Left lung (tissue), 10 donors: ENCODE results near the gene AP1M2. TPM values are rescaled to one million over a fixed set of nuclear protein-coding genes. Genes with fewer than 3 reads are reported as not detected.

Source experiments
- ATAC-seq: fragments of 200-7000 bp; cut with Tn5 transposase; one replicate; pipeline ENCODE4 v1.9.1; 2020; ENCODE audit warnings: moderate library complexity
- DNase-seq, 4 donors: peaks; one replicate each; pipeline ENCODE4 v3.0.0-alpha.2; 2013 to 2020
- H3K27ac ChIP-seq, 2 donors: fragments of 200-600 bp; sonication (generic) in 1 of 2; one replicate each; pipeline versions ENCODE4 v1.5.0 to v1.8.0; 2020 to 2021
- H3K27me3 ChIP-seq, 2 donors: fragments of 200-600 bp; sonication (generic) in 1 of 2; one replicate each; pipeline versions ENCODE4 v1.5.0 to v1.8.0; 2020 to 2021
- H3K36me3 ChIP-seq, 2 donors: fragments of 200-600 bp; sonication (generic) in 1 of 2; one replicate each; pipeline versions ENCODE4 v1.5.0 to v1.8.0; 2020 to 2021
- H3K4me1 ChIP-seq, 2 donors: fragments of 200-600 bp; one replicate each; pipeline ENCODE4 v1.8.0; 2021
- H3K4me3 ChIP-seq, 2 donors: fragments of 200-600 bp; sonication (generic) in 1 of 2; one replicate each; pipeline versions ENCODE4 v1.5.0 to v1.8.0; 2020 to 2021; ENCODE audit warnings: mild to moderate bottlenecking in 1 of 2
- H3K9me3 ChIP-seq, 2 donors: fragments of 200-600 bp; sonication (generic) in 1 of 2; one replicate each; pipeline versions ENCODE4 v1.5.0 to v1.8.0; 2020 to 2021
- intact Hi-C, 2 donors: fragments of 100-400 bp; cut with DNase I; formaldehyde crosslinking; loops; one replicate each; pipeline versions ENCODE4 v1.11.2 to v1.14.2; 2022
- microRNA-seq, 2 donors: library from miRNA; unstranded; fragments of <30 nt; microRNA quantifications; one replicate each; pipeline ENCODE4, GENCODE V29; 2019
- polyA plus RNA-seq, 6 donors: library from polyadenylated mRNA; unstranded; fragments of 120-200 nt; gene quantifications; one replicate each; pipeline ENCODE4 v1.2.1, GENCODE V29; 2013; ENCODE audit not compliant: insufficient read length in 6 of 6
- total RNA-seq, 2 donors: library from RNA; stranded (reverse); fragmentation: NEBNext Ultra II Directional; extraction: Animal tissue kit (Norgen Biotek cat#: 25700); gene quantifications; one replicate each; pipeline ENCODE4 v1.2.1, GENCODE V29; 2021
- TF ChIP-seq, protein P1 (sequence below), 2 donors: fragments of 200-600 bp; sonication (generic) in 1 of 2; IDR thresholded peaks; one replicate each; pipeline versions ENCODE4 v1.5.0 to v1.8.0; 2021; ENCODE audit warnings: antibody characterized with exemption in 2 of 2
- donor health status: DM: no; HTN: yes; CAD: no.
- donor health status: DM: no; HTN: no; CAD: no.

AP1M2 gene
- total and polyA plus RNA-seq, 8 donors: 31.6 to 65.2 (median 37.1) TPM

DNA sequence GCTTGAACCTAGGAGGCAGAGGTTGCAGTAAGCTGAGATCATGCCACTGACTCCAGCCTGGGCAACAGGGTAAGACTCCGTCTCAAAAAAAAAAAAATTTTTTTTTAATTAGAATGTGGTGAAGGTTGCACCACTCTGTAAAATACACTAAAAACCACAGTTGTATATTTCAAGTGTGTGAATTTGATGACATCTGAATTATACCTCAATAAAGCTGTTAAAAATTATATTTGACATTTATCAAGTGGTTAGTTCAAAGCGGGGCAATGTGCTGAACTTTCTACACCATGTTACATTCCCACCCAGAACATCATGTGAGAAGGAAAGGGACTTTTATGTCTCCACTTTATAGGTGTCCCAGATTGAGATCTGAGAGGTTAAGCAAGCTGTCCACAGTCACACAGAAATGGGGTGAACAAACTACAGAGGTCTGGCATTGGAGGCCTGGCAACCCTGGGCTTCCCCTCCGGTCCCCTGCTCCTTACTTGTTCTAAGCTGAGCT, 63.9 kb downstream of the AP1M2 start:
- Histone ChIP-seq H3K4me1 (peaks cover 0 to 6% of the 10 kb centered on the region in 2 donors), H3K4me3 (no peak overlapping the region), H3K27me3 (peaks cover 16 to 49% of the 10 kb centered on the region in 2 donors), H3K9me3 (no peaks in the 10 kb centered on the region), H3K27ac (no peak overlapping the region), H3K36me3 (no peaks in the 10 kb centered on the region)
- TF ChIP-seq, protein P1, sequence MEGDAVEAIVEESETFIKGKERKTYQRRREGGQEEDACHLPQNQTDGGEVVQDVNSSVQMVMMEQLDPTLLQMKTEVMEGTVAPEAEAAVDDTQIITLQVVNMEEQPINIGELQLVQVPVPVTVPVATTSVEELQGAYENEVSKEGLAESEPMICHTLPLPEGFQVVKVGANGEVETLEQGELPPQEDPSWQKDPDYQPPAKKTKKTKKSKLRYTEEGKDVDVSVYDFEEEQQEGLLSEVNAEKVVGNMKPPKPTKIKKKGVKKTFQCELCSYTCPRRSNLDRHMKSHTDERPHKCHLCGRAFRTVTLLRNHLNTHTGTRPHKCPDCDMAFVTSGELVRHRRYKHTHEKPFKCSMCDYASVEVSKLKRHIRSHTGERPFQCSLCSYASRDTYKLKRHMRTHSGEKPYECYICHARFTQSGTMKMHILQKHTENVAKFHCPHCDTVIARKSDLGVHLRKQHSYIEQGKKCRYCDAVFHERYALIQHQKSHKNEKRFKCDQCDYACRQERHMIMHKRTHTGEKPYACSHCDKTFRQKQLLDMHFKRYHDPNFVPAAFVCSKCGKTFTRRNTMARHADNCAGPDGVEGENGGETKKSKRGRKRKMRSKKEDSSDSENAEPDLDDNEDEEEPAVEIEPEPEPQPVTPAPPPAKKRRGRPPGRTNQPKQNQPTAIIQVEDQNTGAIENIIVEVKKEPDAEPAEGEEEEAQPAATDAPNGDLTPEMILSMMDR (IDR thresholded peaks at IDR 0.05): no peak
- ATAC-seq (no peak), DNase-seq (no peak)
- intact Hi-C loops: no loop called here

Small RNA genes lying within 50 kb of the gene (microRNA-seq; reads per million reads assigned to microRNA genes)
- gene MIR1238: 0 reads per million in 2 donors

Other genes with a start within 250 kb of the AP1M2 start
- gene ICAM3, start 247.7 kb downstream of the AP1M2 start, total RNA-seq: 10 to 100 TPM; 17.3 to 44.8 TPM
- gene ICAM3, start 247.7 kb downstream of the AP1M2 start, polyA plus RNA-seq: 10 to 100 TPM in 5 of 6 donors, 1 to 10 TPM in 1; 8.8 to 16.4 (median 11.3) TPM
- gene TYK2, start 206.7 kb downstream of the AP1M2 start, total RNA-seq: 100 to 1,000 TPM; 133 to 175 TPM
- gene TYK2, start 206.7 kb downstream of the AP1M2 start, polyA plus RNA-seq: 100 to 1,000 TPM; 120 to 185 (median 151) TPM
- 100 to 1,000 TPM; 120 to 148 TPM for gene CDC37, start 183.8 kb downstream of the AP1M2 start, total RNA-seq
- 100 to 1,000 TPM; 158 to 198 (median 171) TPM for gene CDC37, start 183.8 kb downstream of the AP1M2 start, polyA plus RNA-seq
- 10 to 100 TPM; 21.4 to 21.6 TPM for gene PDE4A, start 166.8 kb downstream of the AP1M2 start, total RNA-seq
- 10 to 100 TPM in 1 of 6 donors, 1 to 10 TPM in 5; 4.3 to 10.1 (median 8.0) TPM for gene PDE4A, start 166.8 kb downstream of the AP1M2 start, polyA plus RNA-seq
- 10 to 100 TPM; 56.0 to 82.2 TPM for gene KEAP1, start 84.0 kb downstream of the AP1M2 start, total RNA-seq
- 10 to 100 TPM; 61.4 to 81.3 (median 75.8) TPM for gene KEAP1, start 84.0 kb downstream of the AP1M2 start, polyA plus RNA-seq
- 1 to 10 TPM in 1 of 2 donors, under 1 TPM in 1; 0.92 to 1.8 TPM for gene S1PR5, start 69.9 kb downstream of the AP1M2 start, total RNA-seq
- under 1 TPM; 0.20 to 0.87 (median 0.59) TPM for gene S1PR5, start 69.9 kb downstream of the AP1M2 start, polyA plus RNA-seq
- 10 to 100 TPM; 25.0 to 27.4 TPM for gene ATG4D, start 43.4 kb downstream of the AP1M2 start, total RNA-seq
- 10 to 100 TPM; 19.3 to 25.1 (median 21.8) TPM for gene ATG4D, start 43.4 kb downstream of the AP1M2 start, polyA plus RNA-seq
- 10 to 100 TPM; 18.6 to 20.2 TPM for gene KRI1, start 21.3 kb downstream of the AP1M2 start, total RNA-seq
- gene KRI1, start 21.3 kb downstream of the AP1M2 start, polyA plus RNA-seq: 10 to 100 TPM; 29.8 to 38.0 (median 35.6) TPM
- 10 to 100 TPM in 1 of 2 donors, 1 to 10 TPM in 1; 7.2 to 13.6 TPM for gene CDKN2D, start 18.3 kb downstream of the AP1M2 start, total RNA-seq
- 10 to 100 TPM in 3 of 6 donors, 1 to 10 TPM in 3; 9.0 to 15.7 (median 10.0) TPM for gene CDKN2D, start 18.3 kb downstream of the AP1M2 start, polyA plus RNA-seq
- 100 to 1,000 TPM; 214 to 255 TPM for gene SLC44A2, start 38.2 kb upstream of the AP1M2 start, total RNA-seq
- gene SLC44A2, start 38.2 kb upstream of the AP1M2 start, polyA plus RNA-seq: 100 to 1,000 TPM; 175 to 207 (median 187) TPM
- gene ILF3, start 67.0 kb upstream of the AP1M2 start, total RNA-seq: 100 to 1,000 TPM; 161 to 257 TPM
- 100 to 1,000 TPM; 292 to 357 (median 305) TPM for gene ILF3, start 67.0 kb upstream of the AP1M2 start, polyA plus RNA-seq
- 10 to 100 TPM; 29.0 to 40.9 TPM for gene QTRT1, start 114.1 kb upstream of the AP1M2 start, total RNA-seq
- gene QTRT1, start 114.1 kb upstream of the AP1M2 start, polyA plus RNA-seq: 10 to 100 TPM; 38.8 to 56.2 (median 49.1) TPM
- 100 to 1,000 TPM; 195 to 268 TPM for gene DNM2, start 130.8 kb upstream of the AP1M2 start, total RNA-seq
- 100 to 1,000 TPM in 3 of 6 donors, 10 to 100 TPM in 3; 88.4 to 119 (median 99.2) TPM for gene DNM2, start 130.8 kb upstream of the AP1M2 start, polyA plus RNA-seq
- gene TMED1, start 248.9 kb upstream of the AP1M2 start, total RNA-seq: 10 to 100 TPM; 25.4 to 27.0 TPM
- gene TMED1, start 248.9 kb upstream of the AP1M2 start, polyA plus RNA-seq: 10 to 100 TPM; 41.8 to 45.3 (median 43.5) TPM